Adipocyte (in vitro differentiated cells): ENCODE measurements around the gene SLC35A3.
A peak's percentile ranks its signal among the peaks of the same experiment; 100 is the strongest.

Source experiments
- DNase-seq: peaks from one replicate; pipeline ENCODE4 v3.0.0-alpha.2; 2015; ENCODE audit warnings: low read depth
- H3K27me3 ChIP-seq: replicated peaks from 2 replicates; pipeline ENCODE4 v1.7.0; 2013; ENCODE audit warnings: mild to moderate bottlenecking, low read length, moderate library complexity; ENCODE audit not compliant: control insufficient read depth, insufficient read depth
- H3K36me3 ChIP-seq: 2 replicates; pipeline ENCODE4 v1.7.0; 2013; ENCODE audit warnings: low read length, mild to moderate bottlenecking, moderate library complexity; ENCODE audit not compliant: control insufficient read depth, insufficient read depth, severe bottlenecking
- H3K4me1 ChIP-seq: 2 replicates; pipeline ENCODE4 v1.7.0; 2013; ENCODE audit warnings: mild to moderate bottlenecking, low read length, moderate library complexity; ENCODE audit not compliant: control insufficient read depth, insufficient read depth
- H3K4me3 ChIP-seq: 2 replicates; pipeline ENCODE4 v1.7.0; 2013; ENCODE audit warnings: mild to moderate bottlenecking, low read length, moderate library complexity
- H3K9ac ChIP-seq: 2 replicates; pipeline ENCODE4 v1.7.0; 2013; ENCODE audit warnings: mild to moderate bottlenecking, low read length, moderate library complexity
- H3K9me3 ChIP-seq: 2 replicates; pipeline ENCODE4 v1.7.0; 2013; ENCODE audit warnings: mild to moderate bottlenecking, low read length, moderate library complexity; ENCODE audit not compliant: control insufficient read depth

SLC35A3 gene

DNA sequence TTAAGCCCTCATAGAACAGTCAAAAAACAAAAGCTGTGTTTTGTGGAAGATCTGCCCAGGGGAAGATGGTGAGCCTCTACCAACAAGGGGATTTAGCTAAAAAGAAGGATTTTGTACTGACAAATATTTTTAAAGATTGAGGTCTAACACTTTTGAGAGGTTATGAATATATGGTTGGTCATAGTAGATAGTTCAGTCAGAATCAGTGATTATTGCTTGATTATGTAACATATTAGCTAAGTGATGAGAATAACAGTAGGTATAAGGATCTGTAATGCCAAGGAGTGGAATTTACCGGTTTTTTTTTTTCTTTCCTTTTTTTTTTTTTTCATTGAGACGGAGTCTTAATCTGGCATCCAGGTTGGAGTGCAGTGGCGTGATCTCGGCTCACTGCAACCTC is 83.9 kb downstream of the SLC35A3 start:
- Histone ChIP-seq H3K4me3 (no peak overlapping the region), H3K36me3 (peaks cover 26% of the 10 kb centered on the region), H3K9ac (no peak overlapping the region), H3K27me3 (no peaks in the 10 kb centered on the region), H3K4me1 (no peaks in the 10 kb centered on the region), H3K9me3 (no peaks in the 10 kb centered on the region)
- DNase-seq, result no peak

GRCh38 chr1:100061681-100062080 is 91.9 kb downstream of the SLC35A3 start:
- Histone ChIP-seq H3K4me1 (no peaks in the 10 kb centered on the region), H3K36me3 (peaks cover 78% of the 10 kb centered on the region), H3K9ac (no peak overlapping the region), H3K27me3 (no peaks in the 10 kb centered on the region), H3K4me3 (no peak overlapping the region), H3K9me3 (no peaks in the 10 kb centered on the region)
- DNase-seq, result no peak

DNA sequence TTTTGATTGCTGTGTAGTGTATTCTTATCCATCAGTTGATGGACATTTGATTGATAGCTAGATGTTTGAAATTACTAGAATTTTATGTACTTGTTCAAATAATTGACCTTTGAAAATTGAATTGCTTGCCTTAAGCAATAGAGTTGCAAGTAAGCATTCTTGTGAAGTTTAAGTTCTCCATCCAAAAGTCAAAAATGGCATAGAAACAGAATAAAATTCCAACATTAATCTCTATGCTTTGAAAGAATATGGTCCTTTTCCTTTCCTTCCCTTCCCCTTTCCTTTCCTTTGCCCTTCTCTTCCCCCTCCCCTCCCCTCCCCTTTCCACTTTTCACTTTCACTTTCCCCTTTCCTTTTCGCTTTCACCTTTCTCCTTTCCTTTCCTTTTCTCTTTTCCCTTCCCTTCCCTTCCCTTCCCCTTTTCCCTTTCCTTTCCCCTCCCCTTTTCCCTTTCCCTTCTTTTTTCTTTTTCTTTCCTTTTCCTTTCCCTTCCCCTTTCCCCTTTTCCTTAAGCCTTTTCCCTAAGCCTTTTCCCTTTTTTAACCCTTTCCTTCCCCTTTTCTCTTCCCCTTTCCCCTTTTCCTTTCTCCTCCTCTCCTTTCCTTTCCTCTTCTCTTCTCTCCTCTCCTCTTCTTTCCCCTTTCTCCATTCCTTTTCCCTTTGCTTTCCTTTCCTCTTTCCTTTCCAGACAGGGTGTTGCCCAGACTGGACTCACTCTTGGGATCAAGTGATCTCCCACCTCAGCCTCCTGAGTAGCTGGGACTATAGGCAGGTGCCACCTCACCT is 95.6 kb downstream of the SLC35A3 start:
- Histone ChIP-seq H3K27me3 (no peaks in the 10 kb centered on the region), H3K36me3 (peaks cover 83% of the 10 kb centered on the region), H3K9ac (no peak overlapping the region), H3K4me1 (no peaks in the 10 kb centered on the region), H3K4me3 (no peak overlapping the region), H3K9me3 (no peaks in the 10 kb centered on the region)
- DNase-seq, result peak; percentile 19

DNA sequence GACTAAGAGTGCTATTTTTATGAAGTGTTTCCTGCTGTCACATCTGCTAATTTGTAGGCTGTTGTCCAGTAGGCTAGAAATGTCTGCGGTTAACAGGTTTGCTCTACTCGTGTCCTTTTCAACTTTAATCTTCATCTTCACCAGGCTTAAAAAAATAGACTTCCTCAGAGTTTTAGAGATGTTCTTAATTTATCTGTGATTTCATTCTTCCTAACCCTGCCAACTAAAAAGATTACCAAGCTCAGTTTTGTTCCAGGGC is 96.1 kb downstream of the SLC35A3 start:
- H3K4me1 ChIP-seq, result no peaks in the 10 kb centered on the region
- no peaks in the 10 kb centered on the region for H3K27me3 ChIP-seq
- H3K9me3 ChIP-seq, result no peaks in the 10 kb centered on the region
- DNase-seq, result no peak
- peaks cover 83% of the 10 kb centered on the region for H3K36me3 ChIP-seq
- no peak overlapping the region for H3K4me3 ChIP-seq
- no peak overlapping the region for H3K9ac ChIP-seq

GRCh38 chr1:100070201-100070939 is 100.6 kb downstream of the SLC35A3 start:
- Histone ChIP-seq H3K27me3 (no peaks in the 10 kb centered on the region), H3K4me3 (no peak overlapping the region), H3K4me1 (peaks cover 6% of the 10 kb centered on the region), H3K9me3 (no peaks in the 10 kb centered on the region), H3K9ac (no peak overlapping the region), H3K36me3 (peaks cover 75% of the 10 kb centered on the region)
- DNase-seq, result no peak

GRCh38 chr1:100073531-100073930 is 103.7 kb downstream of the SLC35A3 start:
- Histone ChIP-seq H3K9me3 (no peaks in the 10 kb centered on the region), H3K4me3 (no peak overlapping the region), H3K4me1 (peaks cover 12% of the 10 kb centered on the region), H3K9ac (no peak overlapping the region), H3K36me3 (peaks cover 70% of the 10 kb centered on the region), H3K27me3 (no peaks in the 10 kb centered on the region)
- no peak for DNase-seq

GRCh38 chr1:100074604-100075395 is 105.0 kb downstream of the SLC35A3 start:
- Histone ChIP-seq H3K4me1 (peaks cover 12% of the 10 kb centered on the region), H3K36me3 (peaks cover 69% of the 10 kb centered on the region), H3K27me3 (no peaks in the 10 kb centered on the region), H3K4me3 (no peak overlapping the region), H3K9me3 (no peaks in the 10 kb centered on the region), H3K9ac (no peak overlapping the region)
- no peak for DNase-seq

GRCh38 chr1:100075773-100076172 is 106.0 kb downstream of the SLC35A3 start:
- Histone ChIP-seq H3K27me3 (no peaks in the 10 kb centered on the region), H3K9me3 (no peaks in the 10 kb centered on the region), H3K36me3 (peaks cover 67% of the 10 kb centered on the region), H3K4me3 (peak overlapping the region; percentile 5), H3K9ac (peak overlapping the region; percentile 45), H3K4me1 (peaks cover 14% of the 10 kb centered on the region)
- DNase-seq, result peak; percentile 10

DNA sequence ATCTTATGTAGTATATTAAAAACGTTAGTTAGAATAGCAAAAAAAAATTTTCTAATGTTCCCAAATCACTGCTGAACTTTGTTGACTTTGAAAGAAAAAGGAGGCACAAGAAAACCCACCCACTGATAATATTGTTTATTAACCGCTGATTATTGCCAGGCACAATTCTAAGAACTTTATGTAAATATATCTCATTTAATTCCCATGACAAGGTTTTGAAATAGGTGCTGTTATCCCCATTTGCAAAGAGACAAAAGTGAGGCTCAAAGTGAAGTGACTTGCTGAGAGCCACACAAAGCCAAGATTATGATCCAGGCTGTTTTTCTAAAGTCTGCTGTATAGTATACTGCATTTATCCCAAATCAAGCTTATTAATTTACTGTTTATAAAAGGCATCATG is 106.5 kb downstream of the SLC35A3 start:
- H3K36me3 ChIP-seq, result peaks cover 67% of the 10 kb centered on the region
- DNase-seq, result no peak
- H3K4me1 ChIP-seq, result peaks cover 19% of the 10 kb centered on the region
- H3K27me3 ChIP-seq, result no peaks in the 10 kb centered on the region
- H3K9ac ChIP-seq, result no peak overlapping the region
- H3K9me3 ChIP-seq, result no peaks in the 10 kb centered on the region
- H3K4me3 ChIP-seq, result peak overlapping the region; percentile 5

- Histone ChIP-seq H3K4me3 (no peak overlapping the region), H3K9me3 (no peaks in the 10 kb centered on the region), H3K36me3 (peaks cover 63% of the 10 kb centered on the region), H3K4me1 (peaks cover 23% of the 10 kb centered on the region), H3K27me3 (no peaks in the 10 kb centered on the region), H3K9ac (no peak overlapping the region)
- DNase-seq, result no peak
Measured at GRCh38 chr1:100076744-100077143, 106.9 kb downstream of the SLC35A3 start.

- Histone ChIP-seq H3K9ac (no peak overlapping the region), H3K27me3 (no peaks in the 10 kb centered on the region), H3K9me3 (no peaks in the 10 kb centered on the region), H3K36me3 (peaks cover 61% of the 10 kb centered on the region), H3K4me1 (peaks cover 31% of the 10 kb centered on the region), H3K4me3 (no peak overlapping the region)
- no peak for DNase-seq
Measured at GRCh38 chr1:100077531-100077930, 107.7 kb downstream of the SLC35A3 start.
